Measurements from ENCODE around the gene CACNA1G. TPM values are rescaled to one million over a fixed set of nuclear protein-coding genes. Genes with fewer than 3 reads are reported as not detected.

CACNA1G gene
- total and polyA plus RNA-seq, 9 of the 15 experiments (the other 6 are each of a cell fraction or from before 2014, with no cell fraction given) = 0.01 TPM; not detected in 8

- TF ChIP-seq ZBTB40 (IDR thresholded peaks at IDR 0.05) = peak; percentile 24; the same call in 1 of the 2 replicates
- no peak for TF ChIP-seq ZBTB40 (CRISPR knock-in tag; IDR thresholded peaks at IDR 0.05)
- peak; percentile 68 to 89 for TF ChIP-seq MAZ (CRISPR knock-in tag; conservative IDR thresholded peaks at IDR 0.05 in 1 of 2, IDR thresholded peaks at IDR 0.05 in 1 of 2)
- TF ChIP-seq ZNF311 (CRISPR knock-in tag; IDR thresholded peaks at IDR 0.05) = no peak
- TF ChIP-seq, protein P1, sequence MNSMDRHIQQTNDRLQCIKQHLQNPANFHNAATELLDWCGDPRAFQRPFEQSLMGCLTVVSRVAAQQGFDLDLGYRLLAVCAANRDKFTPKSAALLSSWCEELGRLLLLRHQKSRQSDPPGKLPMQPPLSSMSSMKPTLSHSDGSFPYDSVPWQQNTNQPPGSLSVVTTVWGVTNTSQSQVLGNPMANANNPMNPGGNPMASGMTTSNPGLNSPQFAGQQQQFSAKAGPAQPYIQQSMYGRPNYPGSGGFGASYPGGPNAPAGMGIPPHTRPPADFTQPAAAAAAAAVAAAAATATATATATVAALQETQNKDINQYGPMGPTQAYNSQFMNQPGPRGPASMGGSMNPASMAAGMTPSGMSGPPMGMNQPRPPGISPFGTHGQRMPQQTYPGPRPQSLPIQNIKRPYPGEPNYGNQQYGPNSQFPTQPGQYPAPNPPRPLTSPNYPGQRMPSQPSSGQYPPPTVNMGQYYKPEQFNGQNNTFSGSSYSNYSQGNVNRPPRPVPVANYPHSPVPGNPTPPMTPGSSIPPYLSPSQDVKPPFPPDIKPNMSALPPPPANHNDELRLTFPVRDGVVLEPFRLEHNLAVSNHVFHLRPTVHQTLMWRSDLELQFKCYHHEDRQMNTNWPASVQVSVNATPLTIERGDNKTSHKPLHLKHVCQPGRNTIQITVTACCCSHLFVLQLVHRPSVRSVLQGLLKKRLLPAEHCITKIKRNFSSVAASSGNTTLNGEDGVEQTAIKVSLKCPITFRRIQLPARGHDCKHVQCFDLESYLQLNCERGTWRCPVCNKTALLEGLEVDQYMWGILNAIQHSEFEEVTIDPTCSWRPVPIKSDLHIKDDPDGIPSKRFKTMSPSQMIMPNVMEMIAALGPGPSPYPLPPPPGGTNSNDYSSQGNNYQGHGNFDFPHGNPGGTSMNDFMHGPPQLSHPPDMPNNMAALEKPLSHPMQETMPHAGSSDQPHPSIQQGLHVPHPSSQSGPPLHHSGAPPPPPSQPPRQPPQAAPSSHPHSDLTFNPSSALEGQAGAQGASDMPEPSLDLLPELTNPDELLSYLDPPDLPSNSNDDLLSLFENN (IDR thresholded peaks at IDR 0.05; ENCODE audit: low read depth in 2 of 2, low read length in 2 of 2) = no peak
- 0 out of 4 replicates have a peak, but pooled peaks of 1 of the 2 experiments have one; percentile 29 for TF ChIP-seq MNT (conservative IDR thresholded peaks at IDR 0.05)
- peak; percentile 88; the same call in 1 of the 2 replicates for TF ChIP-seq ZBTB2 (IDR thresholded peaks at IDR 0.05)
- TF ChIP-seq C11orf30 (IDR thresholded peaks at IDR 0.05; ENCODE audit: low read depth) = peak; percentile 100
- TF ChIP-seq MTA1 (IDR thresholded peaks at IDR 0.05; ENCODE audit: borderline replicate concordance) = peak; percentile 68; the same call in 1 of the 2 replicates
- TF ChIP-seq NBN (IDR thresholded peaks at IDR 0.05; ENCODE audit: low read depth) = 0 out of 2 replicates have a peak, but pooled peaks have one; percentile 61
These were observed 101.4 kb downstream of the CACNA1G start (continued) for GRCh38 chr17:50661795-50662391.
